ENCODE results near the gene ZFHX3. TPM values are rescaled to one million over a fixed set of nuclear protein-coding genes. Genes with fewer than 3 reads are reported as not detected.
A peak's percentile ranks its signal among the peaks of the same experiment; 100 is the strongest.

Gene ZFHX3
- total and polyA plus RNA-seq, 2 donors (not counting 3 experiments of a cell fraction or from before 2014, with no cell fraction given) = 3.7 to 18.8 TPM

DNA sequence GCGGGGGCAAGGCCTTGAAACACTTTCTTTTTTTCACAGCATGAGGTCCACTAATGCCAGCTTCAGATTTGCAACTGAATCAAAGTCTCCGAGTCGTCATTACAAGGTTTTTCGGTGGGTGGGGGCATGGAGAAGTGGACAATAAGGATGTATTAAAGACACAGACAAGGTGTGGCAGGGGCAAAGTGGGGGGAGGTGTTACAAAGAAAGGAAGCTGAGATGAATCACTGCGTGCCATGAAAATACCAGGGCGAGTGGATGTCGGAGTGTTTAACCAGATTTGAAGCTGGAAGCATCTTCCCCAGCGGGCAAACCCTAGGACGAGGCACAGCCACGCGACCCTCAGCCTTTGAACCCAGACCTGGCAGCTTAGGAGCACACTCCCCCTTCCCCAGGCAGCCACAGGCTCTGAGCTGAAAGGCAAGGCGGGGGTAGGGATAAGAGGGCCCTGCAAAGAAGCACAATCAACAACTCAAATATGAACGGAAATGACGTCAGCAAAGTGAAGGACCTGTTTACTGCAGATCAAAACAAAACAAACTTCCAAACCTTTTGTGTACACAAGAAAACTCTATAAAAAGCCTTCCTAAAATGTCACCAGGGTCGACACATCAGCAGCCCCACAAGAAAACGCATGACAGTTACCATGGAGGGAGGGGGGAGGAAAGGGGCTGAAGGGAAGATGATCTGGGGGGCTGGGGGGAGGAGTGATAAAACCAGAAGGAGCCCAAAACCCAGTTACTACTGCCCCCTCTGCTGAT is 5.6 kb upstream of the ZFHX3 start:
- H2AFZ ChIP-seq (ENCODE audit: low read depth, low read length) = peak overlapping the region; percentile 86
- ChIA-PET CTCF (interaction anchor here (0.7 to 8.0 kb wide), 10 partner anchors 15 to 825 kb away, joined by 3 to 55 read pairs (median 4); no protein-coding TSS in a partner anchor), POLR2A (interaction anchor here (1.0 kb wide), 1 partner anchor 10 kb away, joined by 3 read pairs; no protein-coding TSS in a partner anchor)
- H3K36me3 ChIP-seq (ENCODE audit: control insufficient read depth in 2 of 2, extremely low read depth in 1 of 2, insufficient read depth in 2 of 2, low read length in 2 of 2) = no peaks in the 10 kb centered on the region
- peak overlapping the region; percentile 100 for H3K27ac ChIP-seq (ENCODE audit: insufficient read depth, low read depth, low read length)
- peak overlapping the region in 1 of 3 experiments; percentile 55 for H3K4me3 ChIP-seq (replicated peaks in 1 of 3; ENCODE audit: insufficient read depth in 1 of 3, low read depth in 1 of 3, low read length in 3 of 3)
- FAIRE-seq (peak; percentile 66), DNase-seq (ENCODE audit: low read depth, low spot score) (peak; percentile 86)
- intact Hi-C loops (cut with micrococcal nuclease) (loop anchor here (1.0 to 10.0 kb wide), 5 partner anchors 15 to 759 kb away; no protein-coding TSS in a partner anchor), dilution Hi-C loops (cut with MboI; ENCODE audit: extremely low pct_ligation_motif_present, low sequenced_read_pairs) (no loop called here)
- peaks cover 86% of the 10 kb centered on the region for H3K79me2 ChIP-seq (ENCODE audit: control insufficient read depth, insufficient read depth, low read length)
- H3K9ac ChIP-seq (replicated peaks; ENCODE audit: extremely low read depth, insufficient read depth, low read length) = peak overlapping the region; percentile 91
- TF ChIP-seq, protein P1, sequence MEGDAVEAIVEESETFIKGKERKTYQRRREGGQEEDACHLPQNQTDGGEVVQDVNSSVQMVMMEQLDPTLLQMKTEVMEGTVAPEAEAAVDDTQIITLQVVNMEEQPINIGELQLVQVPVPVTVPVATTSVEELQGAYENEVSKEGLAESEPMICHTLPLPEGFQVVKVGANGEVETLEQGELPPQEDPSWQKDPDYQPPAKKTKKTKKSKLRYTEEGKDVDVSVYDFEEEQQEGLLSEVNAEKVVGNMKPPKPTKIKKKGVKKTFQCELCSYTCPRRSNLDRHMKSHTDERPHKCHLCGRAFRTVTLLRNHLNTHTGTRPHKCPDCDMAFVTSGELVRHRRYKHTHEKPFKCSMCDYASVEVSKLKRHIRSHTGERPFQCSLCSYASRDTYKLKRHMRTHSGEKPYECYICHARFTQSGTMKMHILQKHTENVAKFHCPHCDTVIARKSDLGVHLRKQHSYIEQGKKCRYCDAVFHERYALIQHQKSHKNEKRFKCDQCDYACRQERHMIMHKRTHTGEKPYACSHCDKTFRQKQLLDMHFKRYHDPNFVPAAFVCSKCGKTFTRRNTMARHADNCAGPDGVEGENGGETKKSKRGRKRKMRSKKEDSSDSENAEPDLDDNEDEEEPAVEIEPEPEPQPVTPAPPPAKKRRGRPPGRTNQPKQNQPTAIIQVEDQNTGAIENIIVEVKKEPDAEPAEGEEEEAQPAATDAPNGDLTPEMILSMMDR (IDR thresholded peaks at IDR 0.05; ENCODE audit: extremely low read depth in 1 of 2, insufficient read depth in 1 of 2, low read depth in 1 of 2, low read length in 2 of 2) = no peak
- TF ChIP-seq MYC (IDR thresholded peaks at IDR 0.05; ENCODE audit: low read depth, low read length) = peak; percentile 15
- TF ChIP-seq, protein P2, sequence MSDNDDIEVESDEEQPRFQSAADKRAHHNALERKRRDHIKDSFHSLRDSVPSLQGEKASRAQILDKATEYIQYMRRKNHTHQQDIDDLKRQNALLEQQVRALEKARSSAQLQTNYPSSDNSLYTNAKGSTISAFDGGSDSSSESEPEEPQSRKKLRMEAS (IDR thresholded peaks at IDR 0.05; ENCODE audit: insufficient read depth, insufficient read length) = no peak
- TF ChIP-seq JUN (IDR thresholded peaks at IDR 0.05; ENCODE audit: borderline replicate concordance, insufficient read depth, insufficient read length, low read depth) = peak; percentile 62
- TF ChIP-seq FOS (IDR thresholded peaks at IDR 0.05; ENCODE audit: borderline replicate concordance, insufficient read depth, low read length) = peak; percentile 74
- no peak for TF ChIP-seq GATA2 (IDR thresholded peaks at IDR 0.05; ENCODE audit: insufficient read depth, insufficient read length, low read depth, low read length)
- TF ChIP-seq EZH2 (IDR thresholded peaks at IDR 0.05; ENCODE audit: borderline replicate concordance, low read depth, low read length, severe bottlenecking) = no peak
- peak; percentile 80 for TF ChIP-seq POLR2AphosphoS5 (IDR thresholded peaks at IDR 0.05; ENCODE audit: insufficient read depth, low read depth, low read length)
- peak; percentile 62 for TF ChIP-seq POLR2A (IDR thresholded peaks at IDR 0.05; ENCODE audit: low read depth, low read length)
- BruUV-seq (replicated peaks) = no TSS peak
- no peaks in the 10 kb centered on the region for H3K9me3 ChIP-seq (replicated peaks; ENCODE audit: control insufficient read depth, insufficient read depth, low read length)
- H4K20me1 ChIP-seq (replicated peaks; ENCODE audit: control insufficient read depth, extremely low read depth, insufficient read depth, low read length) = no peaks in the 10 kb centered on the region
- H3K9me1 ChIP-seq (replicated peaks; ENCODE audit: control insufficient read depth, extremely low read depth, insufficient read depth, low read length) = no peaks in the 10 kb centered on the region
- peaks cover 63% of the 10 kb centered on the region for H3K4me1 ChIP-seq (ENCODE audit: control insufficient read depth, extremely low read depth, insufficient read depth, low read length)
- peak overlapping the region; percentile 94 for H3K4me2 ChIP-seq (ENCODE audit: insufficient read depth, low read length)
- no peaks in the 10 kb centered on the region for H3K27me3 ChIP-seq (ENCODE audit: control insufficient read depth in 2 of 2, insufficient read depth in 2 of 2, low read length in 2 of 2)

Data from endothelial cell of umbilical vein (primary cell).